ENCODE measurements around the gene XPA.
A peak's percentile ranks its signal among the peaks of the same experiment; 100 is the strongest.
"Not testable (repeated sequence)": the region's sequence is repeated elsewhere in the genome, so short reads cannot be mapped to it uniquely, and the experiment has no call there.

The XPA gene

DNA sequence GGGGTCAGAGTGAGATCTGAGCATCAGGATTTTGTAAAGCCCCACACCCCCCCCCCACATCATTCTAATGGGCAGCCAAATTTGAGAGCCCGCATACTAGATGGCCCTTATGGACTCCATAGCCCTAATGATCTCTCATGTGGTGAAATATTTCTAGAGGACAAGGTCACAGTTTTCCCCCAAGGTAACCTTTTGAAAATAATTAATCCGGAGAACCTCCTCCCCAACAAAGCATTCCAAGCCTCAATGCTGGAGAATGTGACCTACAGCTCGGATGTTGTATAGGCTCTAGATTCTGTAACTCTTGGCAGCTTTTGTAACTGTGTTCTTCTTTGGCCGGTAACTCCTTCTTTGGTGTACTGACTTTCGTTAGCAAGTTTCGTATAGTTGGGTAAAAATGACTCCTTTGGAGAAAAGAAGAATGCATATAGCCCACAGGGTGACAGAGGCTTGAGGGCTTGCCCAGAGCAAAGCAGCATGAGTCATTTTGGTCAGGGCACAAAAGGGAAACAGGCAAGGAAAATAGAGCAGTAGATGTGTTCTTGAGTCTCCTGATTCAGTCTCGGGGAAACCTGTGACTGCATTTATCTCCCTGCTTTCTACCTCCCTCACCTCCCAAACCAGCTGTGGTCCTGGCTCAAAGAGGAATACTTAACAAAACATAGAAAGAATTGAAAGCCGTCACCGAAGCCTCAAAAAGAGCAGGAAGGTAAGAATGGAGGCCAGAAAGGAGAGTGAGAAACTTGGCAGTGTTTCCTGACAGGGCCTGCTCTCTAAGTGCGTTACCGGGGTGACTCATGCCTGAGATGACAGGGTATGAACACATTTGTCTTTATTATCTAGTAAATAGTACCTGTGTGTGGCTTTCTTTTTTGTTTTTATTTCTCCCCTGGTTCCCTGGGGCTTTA is 6.6 kb upstream of the XPA start:
- DNase-seq, result peak; percentile 35 to 64

DNA sequence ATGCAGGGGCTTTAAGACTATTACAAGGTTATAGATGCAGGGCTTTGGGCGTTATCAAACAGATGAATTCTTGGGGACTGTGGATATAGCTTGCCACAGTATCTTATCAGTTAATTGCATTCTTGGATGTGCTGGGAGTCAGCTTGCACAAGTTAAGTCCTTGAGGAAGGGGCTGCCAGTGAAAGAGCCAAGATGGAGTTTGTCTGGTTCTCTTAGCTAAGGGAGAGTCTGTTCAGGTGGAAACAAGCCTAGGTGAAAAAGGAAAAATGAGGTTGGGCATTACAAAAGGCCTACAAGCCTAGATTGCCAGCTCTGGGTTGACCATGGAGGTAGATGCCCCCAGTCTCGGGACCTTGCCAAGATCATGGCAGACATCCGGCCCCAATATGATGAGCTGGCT is 2.7 kb upstream of the XPA start:
- not testable (repeated sequence) for DNase-seq

DNA sequence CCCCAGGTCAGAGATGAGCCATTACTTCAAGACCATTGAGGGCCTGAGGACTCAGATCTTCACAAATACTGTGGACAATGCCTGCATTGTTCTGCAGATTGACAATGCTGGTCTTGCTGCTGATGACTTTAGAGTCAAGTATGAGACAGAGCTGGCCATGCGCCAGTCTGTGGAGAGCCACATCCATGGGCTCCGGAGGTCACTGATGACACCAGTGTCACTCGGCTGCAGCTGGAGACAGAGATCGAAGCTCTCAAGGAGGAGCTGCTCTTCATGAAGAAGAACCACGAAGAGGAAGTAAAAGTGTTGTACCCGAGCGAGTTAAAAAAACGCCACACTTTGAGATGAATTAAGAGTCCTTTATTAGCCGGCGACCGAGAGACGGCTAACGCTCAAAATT is 2.1 kb upstream of the XPA start:
- not testable (repeated sequence) for DNase-seq

GRCh38 chr9:97698865-97699264 is 1.7 kb upstream of the XPA start:
- no peak for DNase-seq

GRCh38 chr9:97697837-97698236 is 697 bp upstream of the XPA start:
- no peak for DNase-seq

DNA sequence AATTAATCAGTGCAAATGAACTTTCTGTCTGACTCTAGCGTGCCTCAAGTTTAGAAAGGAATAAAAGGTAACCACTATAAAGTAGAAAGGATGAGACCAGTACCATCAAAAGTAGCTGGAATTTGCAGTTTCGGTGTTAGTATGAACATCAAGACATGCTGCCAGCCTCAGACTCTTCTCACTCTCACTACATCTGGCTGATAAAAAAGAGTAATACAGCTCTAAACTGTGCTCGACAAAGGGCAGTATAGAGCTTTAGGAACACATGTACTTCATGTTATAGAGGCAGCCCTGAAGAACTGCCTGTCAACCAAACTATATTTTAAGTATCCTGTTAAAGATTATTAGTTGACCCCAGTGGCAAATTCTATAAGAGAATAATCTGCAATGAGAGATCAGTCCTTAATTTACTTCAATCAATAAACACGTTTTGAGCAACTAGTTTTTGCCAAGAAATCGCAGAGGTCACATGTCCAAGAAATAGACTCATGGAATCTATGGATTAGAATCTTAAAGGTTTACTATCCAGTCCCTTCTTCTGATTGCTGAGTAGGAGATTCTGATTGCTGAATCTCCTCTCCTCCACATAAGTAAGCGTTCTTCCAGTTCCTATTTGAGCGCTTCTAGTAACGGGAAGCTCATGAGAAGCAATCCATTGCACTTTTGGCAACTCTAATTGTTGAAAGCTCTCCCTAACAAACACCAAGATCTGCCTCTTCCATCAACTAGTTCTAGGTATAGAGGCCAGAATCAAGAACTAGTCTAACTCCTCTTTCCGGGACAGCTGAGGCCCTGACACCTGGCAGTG is 941 bp downstream of the XPA start:
- peak in 1 of 2 experiments; percentile 43 for DNase-seq

- DNase-seq, result no peak
These were observed 1.8 kb downstream of the XPA start for GRCh38 chr9:97695390-97695789.

DNA sequence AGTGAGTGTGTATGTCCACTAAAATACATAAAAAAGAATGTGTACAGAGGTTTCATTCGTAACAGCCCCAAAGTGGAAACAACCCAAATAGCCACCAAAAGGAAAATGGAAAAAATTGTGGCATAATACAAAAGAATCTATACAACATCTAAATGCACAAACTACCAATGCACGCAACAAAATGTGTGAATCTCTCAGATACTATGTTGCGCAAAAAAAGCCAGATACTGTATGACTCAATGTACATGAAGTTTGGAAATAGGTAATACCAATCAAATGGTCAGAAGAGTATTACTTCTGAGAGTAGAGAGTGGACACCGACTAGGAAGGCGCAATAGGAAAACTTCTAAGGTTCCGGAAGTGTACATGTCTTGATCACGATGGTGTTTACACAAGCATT is 2.4 kb downstream of the XPA start:
- no peak for DNase-seq

- peak; percentile 34 to 75 for DNase-seq
These were observed 7.5 kb downstream of the XPA start for GRCh38 chr9:97689401-97690180.

- DNase-seq, result no peak
These were observed 8.5 kb downstream of the XPA start for GRCh38 chr9:97688654-97689053.

DNA sequence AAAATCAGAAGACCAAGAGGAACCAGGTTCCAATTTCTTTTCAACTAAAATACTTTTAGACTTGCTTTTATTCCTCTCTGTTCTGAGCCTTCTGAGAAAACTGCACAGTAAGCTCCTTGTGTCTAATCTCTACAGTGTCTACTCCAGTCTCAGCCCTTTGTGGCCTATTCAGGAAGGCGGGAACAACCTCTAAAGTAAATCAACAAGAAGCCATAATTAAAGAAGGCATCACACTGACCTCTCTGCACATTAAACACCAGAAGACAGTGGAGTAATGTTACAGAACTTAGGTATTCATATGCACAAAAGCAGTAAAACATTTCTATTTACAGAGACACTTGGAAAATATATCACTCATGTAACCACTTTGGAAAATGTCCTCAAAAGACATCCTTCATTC is 14.9 kb downstream of the XPA start:
- DNase-seq, result no peak

DNA sequence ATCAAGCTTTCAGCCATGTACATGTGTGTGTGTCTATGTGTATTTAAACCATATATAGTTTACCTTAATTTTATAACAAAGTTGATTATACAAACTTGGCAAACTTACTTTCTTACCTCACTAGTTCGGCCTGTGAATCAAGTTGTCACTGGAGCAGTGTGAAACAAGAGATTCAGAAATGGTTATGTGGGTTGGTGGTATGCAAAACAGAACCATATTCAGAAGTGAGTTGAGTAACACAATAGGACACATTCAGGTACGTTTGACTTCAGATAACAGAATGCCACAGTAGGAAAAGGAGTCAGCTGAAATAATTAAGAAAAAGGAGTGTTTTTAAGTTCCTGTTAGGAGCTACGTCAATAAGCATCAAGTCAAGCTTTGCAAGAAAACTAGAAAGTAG is 21.5 kb downstream of the XPA start:
- no peak for DNase-seq

- no peak for DNase-seq
These were observed 23.2 kb downstream of the XPA start for GRCh38 chr9:97673922-97674321.

GRCh38 chr9:97672403-97672802 is 24.7 kb downstream of the XPA start:
- no peak for DNase-seq

DNA sequence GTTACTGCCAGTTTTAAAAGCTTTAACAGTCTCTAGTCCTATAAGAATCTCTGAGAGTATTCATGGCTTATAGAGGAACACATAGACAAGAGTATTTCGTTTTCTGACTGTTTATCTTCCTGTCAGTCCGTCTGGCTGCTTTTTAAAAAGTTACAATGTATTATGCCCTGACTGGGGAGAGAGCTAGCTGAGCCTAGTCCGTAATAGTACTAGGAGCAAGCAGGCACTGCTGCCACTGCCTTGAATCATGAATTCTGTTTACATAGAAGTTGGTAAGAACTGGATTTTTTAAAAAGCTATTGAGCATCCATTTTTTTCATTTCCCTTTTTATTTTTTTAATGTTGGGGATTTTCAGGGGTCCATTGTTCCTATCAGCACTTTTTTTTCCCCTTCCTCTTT is 26.6 kb downstream of the XPA start:
- DNase-seq, result no peak

DNA sequence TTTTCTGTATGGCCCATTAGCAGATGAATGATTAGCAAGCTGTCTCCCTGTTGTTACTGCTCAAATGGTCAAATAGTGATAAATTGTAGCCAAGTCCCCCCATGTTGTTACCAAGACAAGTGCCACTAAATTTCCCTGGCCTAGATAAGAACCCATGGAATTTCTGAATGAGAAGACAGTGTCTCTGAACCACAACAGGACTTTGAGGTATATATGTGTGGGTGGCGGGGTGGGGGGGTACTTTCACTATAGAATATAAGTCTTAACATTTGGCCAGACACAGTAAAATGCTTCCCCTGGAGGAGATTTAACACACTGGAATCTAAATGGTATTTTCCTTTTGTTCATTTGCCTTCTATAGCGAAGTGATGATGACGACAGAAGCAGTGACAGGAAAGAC is 28.7 kb downstream of the XPA start:
- DNase-seq, result no peak

DNA sequence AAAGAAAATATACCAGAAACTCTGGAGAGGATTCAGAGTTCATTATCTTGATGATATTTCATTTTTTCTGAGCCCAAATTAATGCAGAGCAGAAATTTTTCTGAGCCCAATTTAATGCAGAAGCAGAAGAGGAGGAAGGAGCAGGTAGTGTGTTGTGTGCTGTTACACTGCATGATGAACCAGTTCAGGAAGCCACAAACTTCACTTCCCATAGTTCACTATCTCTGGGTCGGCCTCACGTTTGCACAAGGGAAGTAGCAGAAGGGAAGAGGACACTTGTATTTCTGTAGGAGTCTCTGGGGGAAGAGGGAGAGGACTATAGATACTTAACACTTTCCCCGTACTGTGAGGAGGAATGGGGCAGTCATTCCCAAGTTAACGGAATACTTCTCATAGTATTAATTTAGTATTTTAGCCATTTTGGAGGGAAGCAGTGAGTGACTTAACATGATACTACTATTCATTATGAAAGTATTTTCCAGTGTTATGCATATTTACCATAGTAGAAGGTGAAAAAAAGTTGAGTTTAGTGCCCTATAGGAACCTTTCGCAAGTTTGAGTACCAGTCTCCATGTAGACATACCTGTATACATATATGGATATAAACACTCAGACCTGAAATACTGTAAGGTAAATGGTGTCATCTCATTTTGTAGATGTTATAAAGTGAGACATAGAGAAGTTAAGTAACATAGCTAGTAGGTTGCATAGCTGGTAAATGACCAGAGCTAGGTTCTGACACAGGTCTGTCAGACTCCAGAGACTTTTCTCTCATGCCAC is 30.0 kb downstream of the XPA start:
- DNase-seq, result no peak

DNA sequence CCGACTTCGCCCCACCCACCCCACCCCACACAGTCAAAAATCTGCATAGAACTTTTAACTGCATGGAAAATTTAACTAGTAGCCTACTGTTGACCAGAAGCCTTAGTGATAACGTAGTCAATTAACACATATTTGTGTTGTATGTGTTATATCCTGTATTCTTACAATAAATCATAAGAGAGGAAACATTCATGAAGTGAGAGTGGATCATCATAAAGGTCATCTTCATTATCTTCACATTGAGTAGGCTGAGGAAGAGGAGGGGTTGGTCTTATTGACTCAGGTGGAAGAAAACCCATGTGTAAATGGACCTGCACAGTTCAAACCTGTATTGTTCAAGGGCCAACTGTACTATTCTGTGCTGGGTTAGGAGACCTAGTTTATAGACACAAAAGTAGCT is 31.4 kb downstream of the XPA start:
- DNase-seq, result no peak

- no peak for DNase-seq
These were observed 36.3 kb downstream of the XPA start for GRCh38 chr9:97660847-97661246.

DNA sequence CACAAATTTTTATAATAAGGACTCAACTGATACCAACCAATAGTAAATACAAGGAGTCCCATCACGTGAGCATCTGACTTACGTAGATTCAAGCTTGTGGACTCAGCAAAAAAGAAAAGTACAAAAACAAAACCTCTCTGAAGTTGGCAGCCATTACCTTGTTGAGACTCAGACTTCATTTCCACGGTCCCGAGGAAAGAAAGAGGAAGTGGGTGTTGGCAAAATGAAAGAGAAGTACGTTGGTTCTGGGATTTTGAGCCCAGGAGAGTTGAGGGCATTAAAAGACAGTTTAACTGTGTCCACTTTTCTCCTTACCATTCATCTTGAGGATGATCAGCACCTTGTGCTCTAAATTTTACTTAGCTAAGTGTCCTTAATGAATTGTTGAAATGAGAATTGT is 36.8 kb downstream of the XPA start:
- DNase-seq, result no peak

DNA sequence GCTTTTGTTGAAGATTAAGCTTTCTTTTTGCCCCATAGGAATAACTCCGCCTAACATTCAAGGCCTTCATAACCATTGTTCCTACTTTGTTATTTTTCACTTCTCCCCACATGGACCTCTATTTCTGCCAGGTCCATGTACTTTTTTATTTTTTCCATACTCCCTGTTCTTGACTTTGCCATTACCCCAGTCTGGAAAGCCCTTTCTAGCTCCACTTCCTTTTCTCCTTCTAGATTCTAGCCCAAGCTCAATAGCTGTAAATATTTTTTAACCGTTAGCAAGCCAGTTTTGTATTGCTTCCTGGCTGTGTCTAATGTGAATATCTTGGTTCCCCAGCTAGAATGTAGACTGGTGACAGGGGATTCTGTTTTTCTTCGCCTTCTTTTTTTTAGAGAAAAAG is 37.4 kb downstream of the XPA start:
- DNase-seq, result no peak

GRCh38 chr9:97658707-97659106 is 38.4 kb downstream of the XPA start:
- DNase-seq, result no peak

GRCh38 chr9:97651646-97652045 is 45.5 kb downstream of the XPA start:
- no peak for DNase-seq
